ENCODE data around the gene PDE3A. TPM values are rescaled to one million over a fixed set of nuclear protein-coding genes. Genes with fewer than 3 reads are reported as not detected.

The PDE3A gene
- total RNA-seq, 1 experiment from 2014 or later, result 0.80 TPM

- no peaks in the 10 kb centered on the region for H3K27me3 ChIP-seq (replicated peaks; ENCODE audit: insufficient read depth, low read depth, low read length, poor library complexity)
- ChIA-PET POLR2A (ENCODE audit: low non-redundant PET) (no interaction called here), CTCF (no interaction called here)
- H3K4me1 ChIP-seq (ENCODE audit: insufficient read depth, low read length, poor library complexity, severe bottlenecking), result no peaks in the 10 kb centered on the region
- intact Hi-C loops (cut with micrococcal nuclease; ENCODE audit: unreplicated experiment), result no loop called here
- TF ChIP-seq EZH2 (IDR thresholded peaks at IDR 0.05; ENCODE audit: borderline replicate concordance, low read depth, low read length, poor library complexity, severe bottlenecking) (no peak), CTCF (conservative IDR thresholded peaks at IDR 0.05; ENCODE audit: low read depth, low read length) (no peak)
- H3K36me3 ChIP-seq (ENCODE audit: insufficient read depth, low read length, poor library complexity, severe bottlenecking), result no peaks in the 10 kb centered on the region
- BruUV-seq (replicated peaks), result no TSS peak
- no peak overlapping the region for H3K27ac ChIP-seq (ENCODE audit: low read depth, low read length, poor library complexity, severe bottlenecking)
- no peaks in the 10 kb centered on the region for H3K9me3 ChIP-seq (ENCODE audit: low read depth, low read length, poor library complexity, severe bottlenecking)
- no peak for DNase-seq (ENCODE audit: low spot score)
- no peak overlapping the region for H3K4me3 ChIP-seq (ENCODE audit: low read depth, low read length, poor library complexity, severe bottlenecking)
Observed at GRCh38 chr12:20490213-20490612, 121.9 kb downstream of the PDE3A start.

- no TSS peak for BruUV-seq (replicated peaks)
- ChIA-PET POLR2A (ENCODE audit: low non-redundant PET) (interaction anchor here (0.7 kb wide), 1 partner anchor 15 kb away, joined by 4 read pairs; no protein-coding TSS in a partner anchor), CTCF (no interaction called here)
- no peaks in the 10 kb centered on the region for H3K4me1 ChIP-seq (ENCODE audit: insufficient read depth, low read length, poor library complexity, severe bottlenecking)
- no peaks in the 10 kb centered on the region for H3K9me3 ChIP-seq (ENCODE audit: low read depth, low read length, poor library complexity, severe bottlenecking)
- no peak for DNase-seq (ENCODE audit: low spot score)
- no peaks in the 10 kb centered on the region for H3K27me3 ChIP-seq (replicated peaks; ENCODE audit: insufficient read depth, low read depth, low read length, poor library complexity)
- TF ChIP-seq CTCF (conservative IDR thresholded peaks at IDR 0.05; ENCODE audit: low read depth, low read length) (no peak), EZH2 (IDR thresholded peaks at IDR 0.05; ENCODE audit: borderline replicate concordance, low read depth, low read length, poor library complexity, severe bottlenecking) (no peak)
- H3K27ac ChIP-seq (ENCODE audit: low read depth, low read length, poor library complexity, severe bottlenecking), result no peak overlapping the region
- H3K36me3 ChIP-seq (ENCODE audit: insufficient read depth, low read length, poor library complexity, severe bottlenecking), result no peaks in the 10 kb centered on the region
- intact Hi-C loops (cut with micrococcal nuclease; ENCODE audit: unreplicated experiment), result no loop called here
- no peak overlapping the region for H3K4me3 ChIP-seq (ENCODE audit: low read depth, low read length, poor library complexity, severe bottlenecking)
Observed at GRCh38 chr12:20491290-20491689, 123.0 kb downstream of the PDE3A start.

GRCh38 chr12:20492251-20492760 is 124.0 kb downstream of the PDE3A start:
- intact Hi-C loops (cut with micrococcal nuclease; ENCODE audit: unreplicated experiment), result no loop called here
- DNase-seq (ENCODE audit: low spot score), result peak; percentile 70
- Histone ChIP-seq H3K36me3 (ENCODE audit: insufficient read depth, low read length, poor library complexity, severe bottlenecking) (no peaks in the 10 kb centered on the region), H3K4me1 (ENCODE audit: insufficient read depth, low read length, poor library complexity, severe bottlenecking) (no peaks in the 10 kb centered on the region), H3K27me3 (replicated peaks; ENCODE audit: insufficient read depth, low read depth, low read length, poor library complexity) (no peaks in the 10 kb centered on the region), H3K27ac (ENCODE audit: low read depth, low read length, poor library complexity, severe bottlenecking) (no peak overlapping the region), H3K4me3 (ENCODE audit: low read depth, low read length, poor library complexity, severe bottlenecking) (no peak overlapping the region), H3K9me3 (ENCODE audit: low read depth, low read length, poor library complexity, severe bottlenecking) (no peaks in the 10 kb centered on the region)
- ChIA-PET POLR2A (ENCODE audit: low non-redundant PET) (no interaction called here), CTCF (no interaction called here)
- no TSS peak for BruUV-seq (replicated peaks)
- TF ChIP-seq EZH2 (IDR thresholded peaks at IDR 0.05; ENCODE audit: borderline replicate concordance, low read depth, low read length, poor library complexity, severe bottlenecking), result no peak
- TF ChIP-seq CTCF (conservative IDR thresholded peaks at IDR 0.05; ENCODE audit: low read depth, low read length), result no peak
